ENCODE data around the gene IL1RAP.
A peak's percentile ranks its signal among the peaks of the same experiment; 100 is the strongest.
"Not testable (repeated sequence)": the region's sequence is repeated elsewhere in the genome, so short reads cannot be mapped to it uniquely, and the experiment has no call there.

IL1RAP gene

GRCh38 chr3:190514413-190515153 lies 698 bp downstream of the IL1RAP start:
- no peak for TF ChIP-seq CTCF (IDR thresholded peaks at IDR 0.05)
- H3K27me3 Mint-ChIP-seq (ENCODE audit: low read depth, poor library complexity), result peaks cover 20% of the 10 kb centered on the region
- peaks cover 3% of the 10 kb centered on the region for H3K9me3 Mint-ChIP-seq
- peaks cover 6% of the 10 kb centered on the region for H3K4me1 Mint-ChIP-seq
- peaks cover 5% of the 10 kb centered on the region for H3K36me3 Mint-ChIP-seq (ENCODE audit: low read depth)
- H3K4me3 Mint-ChIP-seq, result peak overlapping the region; percentile 89
- peak; percentile 44 for DNase-seq
- H3K27ac Mint-ChIP-seq, result no peak overlapping the region

- no peak overlapping the region for H3K4me3 Mint-ChIP-seq
- no peak overlapping the region for H3K27ac Mint-ChIP-seq
- no peak for DNase-seq
- peaks cover 5% of the 10 kb centered on the region for H3K36me3 Mint-ChIP-seq (ENCODE audit: low read depth)
- no peak for TF ChIP-seq CTCF (IDR thresholded peaks at IDR 0.05)
- peaks cover 6% of the 10 kb centered on the region for H3K4me1 Mint-ChIP-seq
- peaks cover 3% of the 10 kb centered on the region for H3K9me3 Mint-ChIP-seq
- peaks cover 20% of the 10 kb centered on the region for H3K27me3 Mint-ChIP-seq (ENCODE audit: low read depth, poor library complexity)
Observed at GRCh38 chr3:190516416-190516815, 2.5 kb downstream of the IL1RAP start.

- H3K4me1 Mint-ChIP-seq, result peaks cover 6% of the 10 kb centered on the region
- no peak for DNase-seq
- H3K27me3 Mint-ChIP-seq (ENCODE audit: low read depth, poor library complexity), result peaks cover 18% of the 10 kb centered on the region
- no peak for TF ChIP-seq CTCF (IDR thresholded peaks at IDR 0.05)
- H3K36me3 Mint-ChIP-seq (ENCODE audit: low read depth), result peaks cover 5% of the 10 kb centered on the region
- no peak overlapping the region for H3K4me3 Mint-ChIP-seq
- no peak overlapping the region for H3K27ac Mint-ChIP-seq
- H3K9me3 Mint-ChIP-seq, result peaks cover 3% of the 10 kb centered on the region
Observed at GRCh38 chr3:190517687-190518086, 3.8 kb downstream of the IL1RAP start.

- H3K27ac Mint-ChIP-seq; H3K9me3 Mint-ChIP-seq; DNase-seq; H3K4me3 Mint-ChIP-seq; H3K4me1 Mint-ChIP-seq; H3K36me3 Mint-ChIP-seq (ENCODE audit: low read depth); H3K27me3 Mint-ChIP-seq (ENCODE audit: low read depth, poor library complexity): not testable (repeated sequence)
Observed at GRCh38 chr3:190518531-190518930, 4.6 kb downstream of the IL1RAP start.

- DNase-seq, result no peak
- TF ChIP-seq CTCF (IDR thresholded peaks at IDR 0.05), result no peak
- Mint-ChIP-seq H3K4me3 (no peak overlapping the region), H3K4me1 (peaks cover 3% of the 10 kb centered on the region), H3K36me3 (ENCODE audit: low read depth) (peaks cover 5% of the 10 kb centered on the region), H3K27me3 (ENCODE audit: low read depth, poor library complexity) (peaks cover 7% of the 10 kb centered on the region), H3K9me3 (peaks cover 3% of the 10 kb centered on the region), H3K27ac (no peak overlapping the region)
Observed at GRCh38 chr3:190519886-190520285, 6.0 kb downstream of the IL1RAP start.

GRCh38 chr3:190521998-190522397 lies 8.1 kb downstream of the IL1RAP start:
- Mint-ChIP-seq H3K4me3 (no peak overlapping the region), H3K27ac (no peak overlapping the region), H3K27me3 (ENCODE audit: low read depth, poor library complexity) (peaks cover 2% of the 10 kb centered on the region), H3K36me3 (ENCODE audit: low read depth) (peaks cover 5% of the 10 kb centered on the region), H3K9me3 (peaks cover 3% of the 10 kb centered on the region), H3K4me1 (no peaks in the 10 kb centered on the region)
- no peak for DNase-seq
- no peak for TF ChIP-seq CTCF (IDR thresholded peaks at IDR 0.05)

Data from nephron progenitor cell (in vitro differentiated cells).